Adrenal gland (tissue), 12 donors: ENCODE measurements around the gene P2RX3. TPM values are rescaled to one million over a fixed set of nuclear protein-coding genes. Genes with fewer than 3 reads are reported as not detected.

Source experiments
- DNase-seq, 7 donors: peaks; one replicate each; pipeline ENCODE4 v3.0.0-alpha.2; 2019 to 2020
- H3K27ac ChIP-seq, 5 donors: fragments of 200-600 bp; sonication (generic) in 4 of 5; 1 replicate in 3 of 5; 2 replicates in 2 of 5; pipeline versions ENCODE4 v1.5.1 to v1.8.0; 2016 to 2020; ENCODE audit warnings: mild to moderate bottlenecking in 1 of 5
- H3K27me3 ChIP-seq: fragments of 200-600 bp; 2 replicates; pipeline ENCODE4 v1.8.0; 2021
- H3K36me3 ChIP-seq, 2 donors: fragments of 200-600 bp; replicated peaks in 1 of 2; 1 replicate in 1 of 2; 2 replicates in 1 of 2; pipeline versions ENCODE4 v1.5.1 to v1.8.0; 2018 to 2022
- H3K4me1 ChIP-seq, 2 donors: fragments of 200-600 bp; replicated peaks in 1 of 2; 1 replicate in 1 of 2; 2 replicates in 1 of 2; pipeline versions ENCODE4 v1.5.1 to v1.8.0; 2018 to 2021
- H3K4me3 ChIP-seq, 4 donors: fragments of 200-600 bp; sonication (generic) in 3 of 4; one replicate each; pipeline ENCODE4 v1.5.1; 2016 to 2018
- H3K9me3 ChIP-seq, 3 donors: fragments of 200-600 bp; sonication (generic) in 1 of 3; replicated peaks in 1 of 3; 1 replicate in 2 of 3; 2 replicates in 1 of 3; pipeline versions ENCODE4 v1.5.1 to v1.8.0; 2016 to 2021
- CTCF ChIP-seq, 6 experiments: fragments of 450-650 bp in 4 of 6; fragments of 200-600 bp in 2 of 6; sonication (generic) in 1 of 6; IDR thresholded peaks; 1 replicate in 5 of 6; 2 replicates in 1 of 6; pipeline versions ENCODE4 v1.5.1 to v1.8.0; 2016 to 2021; ENCODE audit warnings: antibody characterized with exemption in 6 of 6, mild to moderate bottlenecking in 2 of 6, moderate library complexity in 1 of 6
- POLR2A ChIP-seq, 2 donors: fragments of 450-650 bp; IDR thresholded peaks; one replicate each; pipeline ENCODE4 v1.6.1; 2017; ENCODE audit warnings: antibody characterized with exemption in 2 of 2, mild to moderate bottlenecking in 2 of 2, moderate library complexity in 1 of 2
- WGBS, 4 donors: extraction: QIAGEN DNeasy Blood & Tissue Kit in 2 of 4; methylation state at CpG; one replicate each; pipeline versions ENCODE4 v1.1.5 to v1.1.7; 2013 to 2017; 5-methylcytosine and 5-hydroxymethylcytosine counted together
- intact Hi-C, 2 donors: fragments of 100-400 bp; cut with DNase I; formaldehyde crosslinking; loops; one replicate each; pipeline versions ENCODE4 v1.14.1 to v1.15.0; 2022 to 2023
- polyA plus RNA-seq, 3 donors: library from polyadenylated mRNA; stranded (reverse); fragments of 200-250 nt in 2 of 3; fragments of 350-450 nt in 1 of 3; fragmentation: Illumina TruSeq in 1 of 3; extraction: RNeasy Lipid Tissue Mini Kit (QIAGEN cat#74804) in 1 of 3; gene quantifications; one replicate each; pipeline ENCODE4 v1.2.3, GENCODE V29; 2013 to 2014
- total RNA-seq, 9 donors: library from RNA; depleted of rRNA in 4 of 9; stranded (reverse); fragments of >200 nt in 4 of 9; fragments of 120-200 nt in 1 of 9; fragmentation: NEBNext Ultra II Directional in 1 of 9; extraction: Animal tissue kit (Norgen Biotek cat#: 25700) in 1 of 9; gene quantifications; one replicate each; pipeline versions ENCODE4 v1.1.0 to v1.2.4, GENCODE V29; 2013 to 2023
- donor health status: healthy with polysubstance abuse.
- donor health status: Bipolar disorder and iron deficiency.
- donor health status: DM: yes; HTN: yes; CAD: no.
- donor health status: DM: no; HTN: no; CAD: no.
- donor health status: DM: no; HTN: no; CAD: no.
- donor health status: DM: yes; HTN: yes; CAD: no.

P2RX3 gene
- total and polyA plus RNA-seq, 12 donors, result 0.11 to 2.5 (median 0.76) TPM; not detected in 2

- DNase-seq, result no peak
- no peak for TF ChIP-seq CTCF (IDR thresholded peaks at IDR 0.05)
- no peak for TF ChIP-seq POLR2A (IDR thresholded peaks at IDR 0.05)
- H3K9me3 ChIP-seq, result no peaks in the 10 kb centered on the region
- H3K27me3 ChIP-seq, result no peaks in the 10 kb centered on the region
- H3K36me3 ChIP-seq, result peaks cover 0 to 46% of the 10 kb centered on the region in 2 donors
- WGBS, 4 donors, result 94 to 98% (median 95%) methylated on average over 8 of the region's 8 CpGs
- intact Hi-C loops, result no loop called here
- H3K4me3 ChIP-seq, result no peak overlapping the region
- H3K4me1 ChIP-seq, result peaks cover 0 to 10% of the 10 kb centered on the region in 2 donors
- no peak overlapping the region for H3K27ac ChIP-seq
Observed at GRCh38 chr11:57407941-57408475, 69.9 kb downstream of the P2RX3 start.

- 81 to 89% (median 87%) methylated on average over 2 of the region's 2 CpGs for WGBS, 4 donors
- intact Hi-C loops, result no loop called here
- no peak for DNase-seq
- Histone ChIP-seq H3K9me3 (no peaks in the 10 kb centered on the region), H3K27me3 (no peaks in the 10 kb centered on the region), H3K4me1 (peaks cover 0 to 10% of the 10 kb centered on the region in 2 donors), H3K27ac (no peak overlapping the region), H3K4me3 (no peak overlapping the region), H3K36me3 (peaks cover 0 to 53% of the 10 kb centered on the region in 2 donors)
- TF ChIP-seq CTCF (IDR thresholded peaks at IDR 0.05) (no peak), POLR2A (IDR thresholded peaks at IDR 0.05) (no peak)
Observed at GRCh38 chr11:57408771-57409170, 70.6 kb downstream of the P2RX3 start.

- Histone ChIP-seq H3K4me3 (no peak overlapping the region), H3K27me3 (no peaks in the 10 kb centered on the region), H3K4me1 (peaks cover 0 to 10% of the 10 kb centered on the region in 2 donors), H3K36me3 (peaks cover 0 to 61% of the 10 kb centered on the region in 2 donors), H3K9me3 (no peaks in the 10 kb centered on the region), H3K27ac (no peak overlapping the region)
- DNase-seq, result no peak
- intact Hi-C loops, result no loop called here
- no peak for TF ChIP-seq POLR2A (IDR thresholded peaks at IDR 0.05)
- TF ChIP-seq CTCF (IDR thresholded peaks at IDR 0.05), result no peak
- WGBS, 4 donors, result 93 to 96% (median 95%) methylated on average over 18 of the region's 18 CpGs
Observed at GRCh38 chr11:57409321-57410100, 71.4 kb downstream of the P2RX3 start.

GRCh38 chr11:57410287-57410686 lies 72.1 kb downstream of the P2RX3 start:
- intact Hi-C loops, result no loop called here
- DNase-seq, result no peak
- Histone ChIP-seq H3K4me1 (peaks cover 0 to 10% of the 10 kb centered on the region in 2 donors), H3K36me3 (peaks cover 0 to 68% of the 10 kb centered on the region in 2 donors), H3K9me3 (no peaks in the 10 kb centered on the region), H3K27ac (no peak overlapping the region), H3K27me3 (no peaks in the 10 kb centered on the region), H3K4me3 (no peak overlapping the region)
- no peak for TF ChIP-seq POLR2A (IDR thresholded peaks at IDR 0.05)
- no peak for TF ChIP-seq CTCF (IDR thresholded peaks at IDR 0.05)
